SW 1271 (cell line): ENCODE measurements around the gene ETS2.

Source experiments
- DNase-seq, 2 experiments: peaks; one replicate each; lab custom pipeline; 2025; lab: John Stamatoyannopoulos, UW

Gene ETS2

GRCh38 chr21:38777531-38777930 lies 28.2 kb upstream of the ETS2 start:
- DNase-seq, result no peak

- DNase-seq, result no peak
Observed at GRCh38 chr21:38780879-38781278, 24.9 kb upstream of the ETS2 start.

GRCh38 chr21:38784458-38785266 lies 21.1 kb upstream of the ETS2 start:
- no peak for DNase-seq

- DNase-seq, result no peak
Observed at GRCh38 chr21:38785483-38785882, 20.2 kb upstream of the ETS2 start.

DNA sequence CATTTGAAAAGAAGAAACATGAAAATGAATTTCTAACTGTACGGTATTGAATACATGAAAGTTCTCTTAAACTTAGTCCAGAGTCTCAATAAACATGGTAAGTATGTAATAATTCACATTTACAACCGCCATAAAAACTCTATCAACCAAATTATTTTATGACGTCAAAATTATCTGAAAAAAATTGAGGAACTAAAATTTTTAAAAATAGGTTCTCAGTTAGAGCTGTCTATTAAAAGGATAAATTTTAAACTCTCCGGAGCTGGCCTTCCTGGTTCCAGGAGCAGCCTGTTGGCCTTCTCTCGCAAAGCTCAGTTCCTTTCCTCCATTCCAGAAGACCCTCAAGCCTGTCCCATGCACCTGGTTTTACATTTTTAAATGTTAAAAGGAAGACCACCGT lies 18.7 kb upstream of the ETS2 start:
- DNase-seq, result no peak

DNA sequence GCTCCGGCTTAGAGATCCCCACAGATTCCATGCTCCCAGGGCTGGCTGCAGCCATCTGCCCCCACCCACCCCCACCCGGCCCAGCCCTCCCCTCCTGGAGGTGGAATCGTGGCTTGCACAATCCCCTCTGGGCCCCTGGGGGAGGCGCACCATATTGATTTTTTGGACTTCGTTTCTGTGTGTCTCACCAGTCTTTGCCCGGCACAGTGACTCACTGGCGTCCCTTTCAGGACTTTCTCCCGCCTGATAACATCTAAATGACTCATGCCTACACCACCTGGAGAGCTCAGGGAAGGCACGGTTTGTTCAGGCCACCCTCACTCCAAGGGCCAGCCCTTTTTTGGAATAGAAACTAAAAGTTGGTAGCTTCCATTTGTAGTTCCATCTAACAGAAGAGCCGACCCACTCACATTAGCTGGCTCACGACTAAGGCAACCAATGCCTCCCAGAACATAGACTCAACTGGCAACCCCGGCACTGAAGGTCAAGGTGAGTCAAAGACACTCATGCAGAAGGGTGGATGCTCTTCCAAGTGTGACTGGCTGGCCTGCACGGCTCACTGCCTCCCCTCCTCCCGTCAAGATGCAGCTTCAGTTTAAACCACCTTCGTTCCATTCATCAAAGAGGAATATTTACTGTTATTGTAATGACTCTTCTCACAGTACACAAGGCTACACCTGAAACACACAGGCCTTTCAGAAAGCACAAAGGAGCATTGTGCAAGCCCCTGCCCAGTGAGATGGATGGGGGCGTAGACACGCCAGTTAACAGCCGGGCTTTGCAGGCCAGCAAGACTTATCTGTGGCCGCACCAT lies 18.1 kb upstream of the ETS2 start:
- peak in 1 of 2 experiments; percentile 24 for DNase-seq

GRCh38 chr21:38788275-38788905 lies 17.3 kb upstream of the ETS2 start:
- DNase-seq, result no peak

DNA sequence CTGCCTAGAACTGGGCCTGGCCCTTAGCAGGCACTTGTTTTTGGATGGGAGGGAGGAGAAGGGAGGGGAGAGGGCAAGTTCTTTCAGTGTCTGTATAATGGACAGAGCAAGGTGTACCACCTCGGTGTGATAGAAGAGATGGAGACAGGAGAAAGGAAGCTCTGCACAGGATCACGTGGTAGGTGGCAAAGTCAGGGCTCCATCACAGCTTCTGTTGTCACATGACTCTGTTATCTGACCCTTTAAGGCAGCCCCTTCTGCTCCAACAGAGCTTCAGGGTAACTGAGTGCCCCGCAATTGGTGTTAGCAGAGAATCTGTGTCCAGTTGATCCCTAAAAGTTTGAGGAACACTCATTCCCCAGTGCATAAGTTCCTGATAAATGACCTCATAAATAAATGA lies 16.5 kb upstream of the ETS2 start:
- DNase-seq, result no peak

DNA sequence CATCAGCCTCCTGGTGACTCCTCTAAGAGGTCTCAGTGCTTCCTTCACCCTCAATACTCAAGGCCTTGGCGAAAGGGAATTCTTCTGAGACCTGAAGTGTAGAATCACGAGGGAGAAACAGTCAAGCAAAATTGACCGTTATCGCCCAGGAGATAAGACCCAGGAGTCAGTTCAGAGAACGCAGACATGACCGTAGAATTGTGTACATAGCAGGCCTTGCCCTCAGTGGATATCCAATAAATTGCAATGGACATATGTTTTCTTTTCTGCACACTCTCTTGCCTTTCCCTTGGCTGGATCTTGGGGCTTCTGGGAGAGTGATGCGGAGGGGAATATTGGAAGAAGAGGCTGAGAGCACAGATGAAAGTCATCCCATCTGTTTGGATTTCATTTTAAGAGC lies 15.7 kb upstream of the ETS2 start:
- no peak for DNase-seq

GRCh38 chr21:38790961-38791360 lies 14.8 kb upstream of the ETS2 start:
- no peak for DNase-seq

- DNase-seq, result no peak
Observed at GRCh38 chr21:38792676-38793459, 12.9 kb upstream of the ETS2 start.

GRCh38 chr21:38793926-38794713 lies 11.6 kb upstream of the ETS2 start:
- no peak for DNase-seq

GRCh38 chr21:38794978-38795377 lies 10.8 kb upstream of the ETS2 start:
- no peak for DNase-seq

DNA sequence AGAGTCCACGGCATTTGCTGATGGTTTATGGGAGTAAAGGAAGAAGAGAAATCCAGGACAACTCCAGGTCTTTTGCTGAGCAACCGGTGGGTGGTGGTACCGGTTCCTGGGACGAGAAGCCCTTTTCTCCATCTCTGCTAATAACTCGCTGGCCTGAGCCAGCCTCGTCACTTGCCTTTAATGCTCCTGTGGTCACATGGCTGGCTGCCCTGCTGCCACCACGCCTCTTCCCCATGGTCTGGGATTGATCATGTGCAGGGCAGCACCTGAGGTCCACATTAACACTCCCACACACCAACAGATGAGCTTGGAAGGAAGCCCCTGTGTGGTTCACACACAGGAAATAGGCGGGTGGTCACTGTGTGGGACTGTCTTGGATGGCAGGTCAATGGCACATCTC lies 10.3 kb upstream of the ETS2 start:
- DNase-seq, result no peak

GRCh38 chr21:38796424-38796823 lies 9.3 kb upstream of the ETS2 start:
- no peak for DNase-seq

GRCh38 chr21:38797470-38797869 lies 8.3 kb upstream of the ETS2 start:
- no peak for DNase-seq

DNA sequence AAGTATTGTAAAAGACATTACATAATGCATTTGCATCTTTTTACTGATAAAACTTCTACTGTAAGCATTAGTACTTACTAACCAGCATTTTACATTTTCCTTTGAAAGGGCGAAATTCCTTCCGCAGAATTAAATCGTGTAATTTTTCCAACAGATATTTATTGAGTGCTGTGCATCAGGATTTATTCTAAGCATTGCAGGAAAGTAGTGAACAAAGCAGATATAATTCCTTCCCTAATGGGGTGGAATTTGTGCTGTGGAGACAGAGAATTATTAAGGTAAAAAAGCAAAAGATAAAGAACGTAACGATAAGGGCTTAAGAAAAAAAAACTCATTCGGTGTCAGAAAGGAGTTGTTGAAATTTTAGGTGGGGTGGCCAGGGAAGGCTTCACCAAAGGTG lies 7.6 kb upstream of the ETS2 start:
- DNase-seq, result no peak

DNA sequence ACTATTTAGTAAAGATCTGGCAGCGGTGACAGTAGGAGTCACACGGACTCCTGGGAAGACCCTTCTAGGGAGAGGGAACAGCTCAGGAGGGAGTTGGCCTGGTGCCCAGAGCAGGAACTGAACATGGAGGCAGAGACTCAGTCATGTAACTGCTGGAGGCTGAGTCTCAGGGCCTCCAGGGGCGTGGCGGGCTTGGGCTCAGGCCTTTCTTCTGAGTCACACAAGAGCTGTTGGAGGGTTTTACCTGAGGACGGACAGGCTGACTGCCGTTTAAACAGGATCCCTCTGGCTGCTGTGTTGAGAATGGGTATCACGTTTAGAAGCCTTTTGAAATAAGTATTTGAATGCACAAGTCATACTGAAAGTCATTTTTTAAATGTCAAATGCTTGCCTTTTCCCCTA lies 7.2 kb upstream of the ETS2 start:
- no peak for DNase-seq

- DNase-seq, result no peak
Observed at GRCh38 chr21:38800046-38800758, 5.5 kb upstream of the ETS2 start.

DNA sequence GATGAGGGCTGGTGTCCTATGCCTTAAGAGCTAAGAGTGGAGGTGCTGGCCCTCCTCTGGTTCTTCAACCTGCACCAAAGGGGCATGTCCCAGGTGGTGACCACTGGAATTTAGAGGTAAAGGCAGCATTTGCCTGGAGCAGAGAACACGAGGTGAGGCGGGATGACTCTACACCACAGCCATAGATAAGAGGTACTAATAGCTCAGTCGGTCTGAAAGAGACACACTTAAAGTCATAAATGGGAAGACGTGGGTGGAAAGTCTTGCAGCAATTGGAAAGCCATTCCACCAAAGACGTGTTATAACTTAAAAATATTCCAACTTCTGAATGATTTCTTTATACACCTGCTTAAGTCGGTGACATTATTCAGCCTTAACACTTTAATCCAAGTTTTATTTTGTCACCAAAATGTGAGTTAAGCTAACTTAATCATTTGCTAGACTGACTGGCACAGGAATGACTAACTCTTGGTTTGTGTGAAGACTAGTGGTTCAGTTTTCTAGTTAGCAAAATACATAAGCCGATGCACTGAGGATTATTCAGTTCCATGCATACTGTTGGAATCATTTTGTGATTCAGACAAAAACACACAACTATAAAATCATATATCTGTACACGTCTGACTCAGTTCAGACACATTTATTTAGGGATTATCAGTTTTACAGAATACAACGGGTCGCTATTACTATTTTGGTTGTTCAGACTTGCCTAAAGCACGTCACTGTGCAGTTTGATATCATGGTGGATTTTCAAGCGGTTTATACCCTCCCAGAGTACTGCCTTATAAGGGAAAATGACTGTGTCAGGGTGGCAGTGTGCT lies 4.6 kb upstream of the ETS2 start:
- DNase-seq, result no peak
